Suprapubic skin (tissue), 3 donors: ENCODE measurements around the gene ROBO1.
"Not testable (repeated sequence)": the region's sequence is repeated elsewhere in the genome, so short reads cannot be mapped to it uniquely, and the experiment has no call there.

Experiments
- POLR2AphosphoS5 ChIP-seq, 3 donors: sonication (generic); formaldehyde crosslinking; IDR thresholded peaks; one replicate each; pipeline ENCODE4 v1.6.1; 2017; ENCODE audit warnings: antibody characterized with exemption in 3 of 3
- TF ChIP-seq, protein P1 (sequence below), 2 donors: fragments of 200-600 bp in 1 of 2; fragments of 450-650 bp in 1 of 2; sonication (generic) in 1 of 2; IDR thresholded peaks; one replicate each; pipeline ENCODE4 v1.5.1; 2016 to 2019; ENCODE audit warnings: antibody characterized with exemption in 2 of 2, mild to moderate bottlenecking in 1 of 2, moderate library complexity in 1 of 2

GRCh38 chr3:79790177-79790576, 22.4 kb upstream of the ROBO1 start:
- not testable (repeated sequence) for TF ChIP-seq POLR2AphosphoS5 (IDR thresholded peaks at IDR 0.05)
- TF ChIP-seq, protein P1, sequence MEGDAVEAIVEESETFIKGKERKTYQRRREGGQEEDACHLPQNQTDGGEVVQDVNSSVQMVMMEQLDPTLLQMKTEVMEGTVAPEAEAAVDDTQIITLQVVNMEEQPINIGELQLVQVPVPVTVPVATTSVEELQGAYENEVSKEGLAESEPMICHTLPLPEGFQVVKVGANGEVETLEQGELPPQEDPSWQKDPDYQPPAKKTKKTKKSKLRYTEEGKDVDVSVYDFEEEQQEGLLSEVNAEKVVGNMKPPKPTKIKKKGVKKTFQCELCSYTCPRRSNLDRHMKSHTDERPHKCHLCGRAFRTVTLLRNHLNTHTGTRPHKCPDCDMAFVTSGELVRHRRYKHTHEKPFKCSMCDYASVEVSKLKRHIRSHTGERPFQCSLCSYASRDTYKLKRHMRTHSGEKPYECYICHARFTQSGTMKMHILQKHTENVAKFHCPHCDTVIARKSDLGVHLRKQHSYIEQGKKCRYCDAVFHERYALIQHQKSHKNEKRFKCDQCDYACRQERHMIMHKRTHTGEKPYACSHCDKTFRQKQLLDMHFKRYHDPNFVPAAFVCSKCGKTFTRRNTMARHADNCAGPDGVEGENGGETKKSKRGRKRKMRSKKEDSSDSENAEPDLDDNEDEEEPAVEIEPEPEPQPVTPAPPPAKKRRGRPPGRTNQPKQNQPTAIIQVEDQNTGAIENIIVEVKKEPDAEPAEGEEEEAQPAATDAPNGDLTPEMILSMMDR (IDR thresholded peaks at IDR 0.05) = not testable (repeated sequence)
